Caco-2 (cell line): ENCODE results near the gene SPPL3. TPM values are rescaled to one million over a fixed set of nuclear protein-coding genes. Genes with fewer than 3 reads are reported as not detected.

Experiments used
- BruUV-seq: library from RNA; stranded (reverse); fragments of 400-500 nt; replicated peaks from 2 replicates; lab custom pipeline; 2021; lab: Mats Ljungman, UMichigan
- CTCF ChIA-PET: fragments of 300-600 bp; sonication (Branson Sonifier 250); formaldehyde crosslinking; loops from one replicate; lab custom pipeline; 2022; ENCODE audit warnings: antibody characterized with exemption; lab: Charles Lee
- POLR2A ChIA-PET: fragments of 300-600 bp; sonication (Branson Sonifier 250); formaldehyde crosslinking; loops from one replicate; lab custom pipeline; 2022; ENCODE audit warnings: antibody characterized with exemption; lab: Charles Lee
- DNase-seq, 2 experiments: peaks; one replicate each; pipeline versions ENCODE4 v3.0.0 to v3.0.0-alpha.2; 2020 to 2022
- H3K27me3 ChIP-seq: replicated peaks from 2 replicates; pipeline ENCODE4 v1.6.0; 2011; ENCODE audit warnings: low read length; ENCODE audit not compliant: control insufficient read depth, insufficient read depth
- H3K36me3 ChIP-seq: 2 replicates; pipeline ENCODE4 v1.5.1; 2011; ENCODE audit warnings: low read length; ENCODE audit not compliant: control insufficient read depth, insufficient read depth
- H3K4me1 ChIP-seq: fragments of 250-450 bp; sonication (Bioruptor Pico); 2 replicates; pipeline ENCODE4 v1.5.1; 2020; ENCODE audit warnings: mild to moderate bottlenecking
- H3K4me3 ChIP-seq: 2 replicates; pipeline ENCODE4 v1.5.1; 2011; ENCODE audit warnings: low read depth, mild to moderate bottlenecking, control low read depth, low read length
- H3K9me3 ChIP-seq: fragments of 250-450 bp; sonication (Bioruptor Pico); 2 replicates; pipeline ENCODE4 v1.5.1; 2020; ENCODE audit warnings: mild to moderate bottlenecking, moderate library complexity
- H3K27ac Mint-ChIP-seq: one replicate; pipeline ENCODE4 v1.8.0; 2022; ENCODE audit warnings: mixed read lengths; ENCODE audit not compliant: unreplicated experiment
- H3K27me3 Mint-ChIP-seq: one replicate; pipeline ENCODE4 v1.8.0; 2022; ENCODE audit warnings: mixed read lengths; ENCODE audit not compliant: insufficient read depth, unreplicated experiment
- H3K36me3 Mint-ChIP-seq: one replicate; pipeline ENCODE4 v1.8.0; 2022; ENCODE audit warnings: mild to moderate bottlenecking, mixed read lengths; ENCODE audit not compliant: insufficient read depth, unreplicated experiment
- H3K4me1 Mint-ChIP-seq: one replicate; pipeline ENCODE4 v1.8.0; 2022; ENCODE audit warnings: low read depth, mixed read lengths; ENCODE audit not compliant: unreplicated experiment
- H3K4me3 Mint-ChIP-seq: one replicate; pipeline ENCODE4 v1.8.0; 2022; ENCODE audit warnings: mild to moderate bottlenecking, moderate library complexity, mixed read lengths; ENCODE audit not compliant: unreplicated experiment
- H3K9me3 Mint-ChIP-seq: one replicate; pipeline ENCODE4 v1.8.0; 2022; ENCODE audit warnings: mixed read lengths; ENCODE audit not compliant: unreplicated experiment
- intact Hi-C: fragments of 100-400 bp; cut with micrococcal nuclease; formaldehyde crosslinking; loops from one replicate; pipeline ENCODE4 v1.10.0; 2022; ENCODE audit not compliant: unreplicated experiment
- total RNA-seq: library from RNA; stranded (reverse); gene quantifications from 2 replicates; pipeline ENCODE4 v1.2.3, GENCODE V29; 2022
- TF ChIP-seq, protein P1 (sequence below), 2 experiments: fragments of 200-600 bp in 1 of 2; IDR thresholded peaks; 1 replicate in 1 of 2; 2 replicates in 1 of 2; pipeline versions ENCODE4 v1.5.1 to v1.8.0; 2011 to 2022; ENCODE audit warnings: antibody characterized with exemption in 1 of 2, control low read depth in 1 of 2, inconsistent platforms in 1 of 2, low read depth in 1 of 2, low read length in 1 of 2, mild to moderate bottlenecking in 1 of 2, moderate library complexity in 1 of 2; ENCODE audit not compliant: insufficient read depth in 1 of 2, severe bottlenecking in 1 of 2, unreplicated experiment in 1 of 2

The SPPL3 gene
- total RNA-seq, 1 experiment from 2014 or later = 63.4 TPM

DNA sequence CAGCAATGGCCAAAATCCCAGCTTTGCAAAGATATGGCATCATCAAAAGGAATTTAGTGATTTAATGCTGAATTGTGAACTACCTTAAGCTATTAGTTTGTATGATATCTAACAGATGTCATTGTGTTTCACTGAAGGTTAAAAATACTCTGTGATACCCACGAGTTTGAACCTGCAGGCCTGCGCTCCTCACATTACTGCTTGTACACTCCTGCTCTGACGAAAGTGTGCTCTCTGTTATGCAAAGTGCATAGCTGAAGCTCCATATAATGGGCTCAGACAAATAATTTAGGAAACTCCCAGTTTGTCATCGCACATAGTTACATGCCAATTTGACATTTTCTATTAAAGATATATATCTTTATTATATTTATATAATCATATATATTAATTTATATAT, 52.2 kb downstream of the SPPL3 start:
- 0 out of 2 replicates have a peak, but pooled peaks cover 10% of the 10 kb centered on the region for H3K4me1 ChIP-seq
- Mint-ChIP-seq H3K9me3 (no peaks in the 10 kb centered on the region), H3K4me1 (peaks cover 16% of the 10 kb centered on the region), H3K4me3 (no peak overlapping the region), H3K27me3 (no peaks in the 10 kb centered on the region), H3K36me3 (peaks cover 10% of the 10 kb centered on the region), H3K27ac (no peak overlapping the region)
- ChIA-PET CTCF (no interaction called here), POLR2A (no interaction called here)
- BruUV-seq = no TSS peak
- no peaks in the 10 kb centered on the region for H3K9me3 ChIP-seq
- no peak overlapping the region for H3K4me3 ChIP-seq
- intact Hi-C loops = loop anchor here (10.0 kb wide), 1 partner anchor 113 kb away; no protein-coding TSS in a partner anchor
- no peaks in the 10 kb centered on the region for H3K27me3 ChIP-seq
- TF ChIP-seq, protein P1, sequence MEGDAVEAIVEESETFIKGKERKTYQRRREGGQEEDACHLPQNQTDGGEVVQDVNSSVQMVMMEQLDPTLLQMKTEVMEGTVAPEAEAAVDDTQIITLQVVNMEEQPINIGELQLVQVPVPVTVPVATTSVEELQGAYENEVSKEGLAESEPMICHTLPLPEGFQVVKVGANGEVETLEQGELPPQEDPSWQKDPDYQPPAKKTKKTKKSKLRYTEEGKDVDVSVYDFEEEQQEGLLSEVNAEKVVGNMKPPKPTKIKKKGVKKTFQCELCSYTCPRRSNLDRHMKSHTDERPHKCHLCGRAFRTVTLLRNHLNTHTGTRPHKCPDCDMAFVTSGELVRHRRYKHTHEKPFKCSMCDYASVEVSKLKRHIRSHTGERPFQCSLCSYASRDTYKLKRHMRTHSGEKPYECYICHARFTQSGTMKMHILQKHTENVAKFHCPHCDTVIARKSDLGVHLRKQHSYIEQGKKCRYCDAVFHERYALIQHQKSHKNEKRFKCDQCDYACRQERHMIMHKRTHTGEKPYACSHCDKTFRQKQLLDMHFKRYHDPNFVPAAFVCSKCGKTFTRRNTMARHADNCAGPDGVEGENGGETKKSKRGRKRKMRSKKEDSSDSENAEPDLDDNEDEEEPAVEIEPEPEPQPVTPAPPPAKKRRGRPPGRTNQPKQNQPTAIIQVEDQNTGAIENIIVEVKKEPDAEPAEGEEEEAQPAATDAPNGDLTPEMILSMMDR (IDR thresholded peaks at IDR 0.05; ENCODE audit: insufficient read depth in 1 of 2, low read depth in 1 of 2, low read length in 1 of 2, severe bottlenecking in 1 of 2, unreplicated experiment in 1 of 2) = no peak
- H3K36me3 ChIP-seq = no peaks in the 10 kb centered on the region
- no peak for DNase-seq

DNA sequence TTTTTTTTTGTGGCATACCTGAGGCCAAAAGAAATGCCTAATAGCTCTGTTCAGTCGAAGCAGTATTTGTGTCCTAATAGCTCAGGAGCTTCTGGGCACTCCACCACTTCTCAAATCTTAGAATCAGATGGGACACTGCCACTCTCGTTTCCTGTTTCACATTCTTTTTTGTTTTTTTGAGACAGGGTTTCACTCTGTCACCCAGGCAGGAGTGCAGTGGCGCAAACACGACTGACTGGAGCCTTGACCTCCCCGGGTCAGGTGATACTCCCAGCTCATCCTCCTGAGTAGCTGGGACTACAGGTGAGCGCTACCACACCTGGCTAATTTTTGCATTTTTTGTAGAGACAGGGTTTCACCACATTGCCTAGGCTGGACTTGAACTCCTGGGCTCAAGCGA, 52.7 kb downstream of the SPPL3 start:
- 0 out of 2 replicates have a peak, but pooled peaks cover 10% of the 10 kb centered on the region for H3K4me1 ChIP-seq
- TF ChIP-seq, protein P1 (IDR thresholded peaks at IDR 0.05; ENCODE audit: insufficient read depth in 1 of 2, low read depth in 1 of 2, low read length in 1 of 2, severe bottlenecking in 1 of 2, unreplicated experiment in 1 of 2) = no peak
- no TSS peak for BruUV-seq
- no peaks in the 10 kb centered on the region for H3K9me3 ChIP-seq
- intact Hi-C loops = loop anchor here (10.0 kb wide), 1 partner anchor 113 kb away; no protein-coding TSS in a partner anchor
- DNase-seq = no peak
- Mint-ChIP-seq H3K4me3 (no peak overlapping the region), H3K27me3 (no peaks in the 10 kb centered on the region), H3K4me1 (peaks cover 16% of the 10 kb centered on the region), H3K36me3 (peaks cover 10% of the 10 kb centered on the region), H3K27ac (no peak overlapping the region), H3K9me3 (no peaks in the 10 kb centered on the region)
- H3K4me3 ChIP-seq = no peak overlapping the region
- CTCF ChIA-PET = no interaction called here
- no peaks in the 10 kb centered on the region for H3K36me3 ChIP-seq
- POLR2A ChIA-PET = no interaction called here
- H3K27me3 ChIP-seq = no peaks in the 10 kb centered on the region

DNA sequence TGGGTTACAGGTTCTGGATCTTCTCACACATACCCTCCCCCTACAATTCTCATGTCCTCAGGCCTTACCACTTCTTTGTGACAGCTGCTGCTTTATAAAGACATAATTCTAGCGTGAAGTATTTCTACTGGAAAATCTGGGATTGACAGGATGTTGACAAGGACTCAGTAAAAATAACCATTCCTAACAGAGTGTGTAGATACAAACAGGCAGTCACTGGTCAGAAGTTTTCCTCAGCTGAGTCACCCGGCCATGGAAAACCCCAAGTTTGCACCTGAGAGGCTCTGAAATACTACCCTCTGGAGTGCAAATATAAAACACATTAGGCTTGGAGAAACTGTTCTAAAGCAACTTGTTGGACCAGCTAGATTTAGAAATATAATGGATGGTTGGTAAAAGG, 54.4 kb downstream of the SPPL3 start:
- H3K4me1 Mint-ChIP-seq = peaks cover 16% of the 10 kb centered on the region
- no peak for DNase-seq

More for the DNA sequence above, 54.4 kb downstream of the SPPL3 start:
- no peaks in the 10 kb centered on the region for H3K27me3 Mint-ChIP-seq
- intact Hi-C loops = loop anchor here (10.0 kb wide), 1 partner anchor 115 kb away; no protein-coding TSS in a partner anchor
- H3K9me3 Mint-ChIP-seq = no peaks in the 10 kb centered on the region
- H3K36me3 Mint-ChIP-seq = peaks cover 6% of the 10 kb centered on the region
- H3K4me1 ChIP-seq = 0 out of 2 replicates have a peak, but pooled peaks cover 10% of the 10 kb centered on the region
- no peak overlapping the region for H3K27ac Mint-ChIP-seq
- no TSS peak for BruUV-seq
- POLR2A ChIA-PET = interaction anchor here (0.6 kb wide), 1 partner anchor 83 kb away, joined by 9 read pairs; no protein-coding TSS in a partner anchor
- no peaks in the 10 kb centered on the region for H3K27me3 ChIP-seq
- no peaks in the 10 kb centered on the region for H3K9me3 ChIP-seq
- CTCF ChIA-PET = no interaction called here
- TF ChIP-seq, protein P1 (IDR thresholded peaks at IDR 0.05; ENCODE audit: insufficient read depth in 1 of 2, low read depth in 1 of 2, low read length in 1 of 2, severe bottlenecking in 1 of 2, unreplicated experiment in 1 of 2) = no peak
- no peak overlapping the region for H3K4me3 ChIP-seq
- no peaks in the 10 kb centered on the region for H3K36me3 ChIP-seq
- H3K4me3 Mint-ChIP-seq = no peak overlapping the region
